Heart left ventricle (tissue), 13 donors: ENCODE data around the gene CHCT1.

Experiments
- POLR2A ChIP-seq, 2 donors: fragments of 450-650 bp; IDR thresholded peaks; one replicate each; pipeline ENCODE4 v1.6.1; 2017; ENCODE audit warnings: antibody characterized with exemption in 2 of 2, mild to moderate bottlenecking in 2 of 2, moderate library complexity in 2 of 2
- TF ChIP-seq, protein P1 (sequence below), 12 donors: fragments of 200-600 bp; sonication (generic) in 4 of 12; IDR thresholded peaks; one replicate each; pipeline versions ENCODE4 v1.5.0 to v1.8.0; 2018 to 2022; ENCODE audit warnings: antibody characterized with exemption in 12 of 12, mild to moderate bottlenecking in 5 of 12
- donor health status: ischemic (EF 13 %, LVEDD 7.1; RV severe dilation, severe dysfunction).
- donor health status: DM: no; HTN: yes; CAD: no.
- donor health status: DM: no; HTN: no; CAD: no.
- donor health status: ischemic (EF 25% LVEDD 6.9; RV normal size, moderate dysfunction).
- donor health status: ischemic (EF 25% LVEDD 5.7; RV mildly dilated, moderate dysfunction).
- donor health status: ischemic (EF 35%, LVEDD 5.7; RV mildly dilated, moderate dysfunction).
- donor health status: nonischemic (EF 11% LVEDD 7.7; RV severe dilation, severe dysfunction).
- donor health status: DM: yes; HTN: yes; CAD: no.
- donor health status: PGD.
- donor health status: ischemic (EF 29% LVEDD 5.4; RV normal size, mild dysfunction).
- donor health status: nonischemic (EF 23%, LVEDD 6.1; RV moderate dilation, normal function).

DNA sequence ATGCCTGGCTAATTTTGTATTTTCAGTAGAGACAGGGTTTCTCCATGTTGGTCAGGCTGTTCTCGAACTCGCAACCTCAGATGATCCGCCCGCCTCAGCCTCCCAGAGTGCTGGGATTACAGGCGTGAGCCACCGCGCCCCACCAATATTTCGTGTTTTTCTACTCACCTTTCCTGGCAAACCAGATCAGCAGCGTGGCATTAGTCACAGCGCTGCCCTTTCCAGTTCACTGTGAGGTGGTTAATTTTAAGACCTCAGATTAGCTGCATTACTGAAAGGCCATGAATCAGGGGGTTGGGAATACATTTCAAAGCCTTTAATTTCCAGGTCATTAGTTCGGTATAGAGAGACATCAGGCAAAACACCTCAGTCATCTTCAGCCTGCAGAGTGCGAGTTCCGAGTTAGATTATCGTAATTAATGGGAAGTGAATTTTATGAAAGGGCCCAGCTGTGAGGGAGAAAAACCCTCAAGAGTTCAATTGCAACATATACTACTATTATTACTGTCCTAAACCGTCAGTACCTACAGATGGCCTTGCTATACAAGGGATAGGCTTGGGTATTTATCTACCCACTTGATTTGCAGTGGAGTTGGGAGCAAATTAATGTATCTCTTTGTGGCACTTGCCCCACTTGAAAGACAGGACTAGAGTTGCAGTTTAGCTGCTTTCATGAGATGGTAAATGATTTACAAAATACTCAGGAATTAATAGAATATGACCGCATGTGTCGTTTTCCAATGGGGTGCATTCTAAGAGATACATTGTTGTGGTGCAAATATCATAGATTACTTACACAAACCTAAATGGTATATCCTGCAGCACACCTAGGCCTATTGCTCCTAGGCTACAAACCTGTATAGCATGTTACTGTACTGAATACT lies 28.2 kb upstream of the CHCT1 start:
- TF ChIP-seq, protein P1, sequence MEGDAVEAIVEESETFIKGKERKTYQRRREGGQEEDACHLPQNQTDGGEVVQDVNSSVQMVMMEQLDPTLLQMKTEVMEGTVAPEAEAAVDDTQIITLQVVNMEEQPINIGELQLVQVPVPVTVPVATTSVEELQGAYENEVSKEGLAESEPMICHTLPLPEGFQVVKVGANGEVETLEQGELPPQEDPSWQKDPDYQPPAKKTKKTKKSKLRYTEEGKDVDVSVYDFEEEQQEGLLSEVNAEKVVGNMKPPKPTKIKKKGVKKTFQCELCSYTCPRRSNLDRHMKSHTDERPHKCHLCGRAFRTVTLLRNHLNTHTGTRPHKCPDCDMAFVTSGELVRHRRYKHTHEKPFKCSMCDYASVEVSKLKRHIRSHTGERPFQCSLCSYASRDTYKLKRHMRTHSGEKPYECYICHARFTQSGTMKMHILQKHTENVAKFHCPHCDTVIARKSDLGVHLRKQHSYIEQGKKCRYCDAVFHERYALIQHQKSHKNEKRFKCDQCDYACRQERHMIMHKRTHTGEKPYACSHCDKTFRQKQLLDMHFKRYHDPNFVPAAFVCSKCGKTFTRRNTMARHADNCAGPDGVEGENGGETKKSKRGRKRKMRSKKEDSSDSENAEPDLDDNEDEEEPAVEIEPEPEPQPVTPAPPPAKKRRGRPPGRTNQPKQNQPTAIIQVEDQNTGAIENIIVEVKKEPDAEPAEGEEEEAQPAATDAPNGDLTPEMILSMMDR (IDR thresholded peaks at IDR 0.05), result no peak
- no peak for TF ChIP-seq POLR2A (IDR thresholded peaks at IDR 0.05)
